Vagina (tissue), 2 donors: ENCODE measurements around the gene GPD2.
"Not testable (repeated sequence)": the region's sequence is repeated elsewhere in the genome, so short reads cannot be mapped to it uniquely, and the experiment has no call there.

Source experiments
- POLR2A ChIP-seq, 2 donors: fragments of 450-650 bp; IDR thresholded peaks; one replicate each; pipeline ENCODE4 v1.6.1; 2017; ENCODE audit warnings: antibody characterized with exemption in 2 of 2, mild to moderate bottlenecking in 2 of 2, moderate library complexity in 2 of 2
- POLR2AphosphoS5 ChIP-seq, 2 donors: sonication (generic); formaldehyde crosslinking; IDR thresholded peaks; one replicate each; pipeline ENCODE4 v1.9.0; 2017; ENCODE audit warnings: antibody characterized with exemption in 2 of 2, mild to moderate bottlenecking in 2 of 2, low read depth in 1 of 2; ENCODE audit not compliant: insufficient read depth in 1 of 2

DNA sequence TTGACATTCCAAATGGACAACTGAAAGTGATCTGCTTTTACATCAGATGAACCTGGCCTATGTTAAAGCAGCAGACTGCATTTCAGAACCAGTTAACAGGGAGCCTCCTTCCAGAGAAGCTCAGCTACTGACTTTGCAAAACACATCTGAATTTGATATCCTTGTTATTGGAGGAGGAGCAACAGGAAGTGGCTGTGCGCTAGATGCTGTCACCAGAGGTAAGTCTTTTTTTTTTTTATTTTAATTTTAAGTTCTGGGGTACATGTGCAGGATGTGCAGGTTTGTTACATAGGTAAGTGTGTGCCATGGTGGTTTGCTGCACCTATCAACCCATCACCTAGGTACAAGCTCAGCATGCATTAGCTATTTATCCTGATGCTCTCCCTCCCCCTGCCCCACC is 59.8 kb downstream of the GPD2 start:
- not testable (repeated sequence) for TF ChIP-seq POLR2A (IDR thresholded peaks at IDR 0.05); POLR2AphosphoS5 (IDR thresholded peaks at IDR 0.05; ENCODE audit: insufficient read depth in 1 of 2, low read depth in 1 of 2)
